Activated gamma-delta T cell treated with anti-CD3 and anti-CD28 coated beads, Interleukin-2, amount 50 U/mL, for 16 hours (primary cell): Measurements from ENCODE around the gene LIMK2.
A peak's percentile ranks its signal among the peaks of the same experiment; 100 is the strongest.
"Not testable (repeated sequence)": the region's sequence is repeated elsewhere in the genome, so short reads cannot be mapped to it uniquely, and the experiment has no call there.

Source experiments
- DNase-seq: peaks from one replicate; pipeline ENCODE4 v3.0.0-alpha.2; 2020; ENCODE audit warnings: low read depth

Gene LIMK2

DNA sequence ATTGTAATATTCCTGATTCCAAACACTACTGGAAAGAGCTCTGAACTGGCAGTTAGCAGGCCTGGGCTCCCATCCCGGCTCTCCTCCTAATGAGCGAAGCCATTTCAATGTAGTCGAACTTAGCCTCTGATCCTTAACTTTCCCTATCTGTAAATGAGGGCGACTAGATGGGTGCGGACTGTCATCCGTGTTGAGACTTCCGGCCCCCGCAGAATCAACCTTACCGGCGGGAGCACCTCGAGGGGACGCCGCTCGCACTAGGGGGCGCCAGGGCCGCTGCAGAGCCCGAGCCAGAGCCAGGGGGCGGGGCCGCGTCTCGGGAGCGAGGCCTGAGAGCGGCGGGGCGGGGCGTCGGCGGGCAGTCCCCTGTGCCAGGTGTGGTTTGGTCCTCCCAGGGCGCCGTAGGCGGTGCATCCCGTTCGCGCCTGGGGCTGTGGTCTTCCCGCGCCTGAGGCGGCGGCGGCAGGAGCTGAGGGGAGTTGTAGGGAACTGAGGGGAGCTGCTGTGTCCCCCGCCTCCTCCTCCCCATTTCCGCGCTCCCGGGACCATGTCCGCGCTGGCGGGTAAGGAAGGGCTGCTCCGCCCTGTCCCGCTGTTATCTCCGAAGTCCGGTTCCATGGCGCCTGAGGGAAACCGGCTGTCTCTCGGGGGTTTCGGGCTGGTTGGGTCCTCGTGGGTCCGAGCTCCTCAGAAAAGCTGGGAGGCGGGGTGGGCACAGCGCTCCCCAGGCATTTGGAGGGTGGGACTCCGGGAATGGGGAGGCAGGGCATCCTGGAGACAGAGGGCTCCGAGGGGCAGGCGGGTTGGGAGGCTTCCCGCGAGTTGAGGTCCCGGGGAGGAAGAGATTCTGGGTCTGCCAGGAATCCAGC lies at the start of gene LIMK2:
Gene LIMK2, plus strand, starts transcription at position 437 of the 869 bp plus-strand sequence. Its CDS starts 111 bp downstream, at position 548.
- DNase-seq: peak; percentile 95

DNA sequence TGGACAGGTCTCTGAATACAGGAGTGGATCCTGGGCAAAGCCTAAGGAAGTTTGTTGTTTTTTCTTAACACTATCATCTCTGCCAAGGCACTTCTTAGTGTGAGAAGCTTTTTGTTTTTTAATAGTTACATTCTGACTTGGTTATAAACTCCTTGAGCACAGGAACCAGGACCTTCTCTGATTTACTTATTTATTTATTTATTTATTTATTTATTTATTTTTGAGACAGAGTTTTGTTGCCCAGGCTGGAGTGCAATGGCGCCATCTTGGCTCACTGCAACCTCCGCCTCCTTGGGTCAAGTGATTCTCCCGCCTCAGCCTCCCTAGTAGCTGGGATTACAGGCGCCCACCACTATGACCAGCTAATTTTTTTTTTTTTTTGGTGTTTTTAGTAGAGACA lies 41.1 kb upstream of the LIMK2 start:
- no peak for DNase-seq

DNA sequence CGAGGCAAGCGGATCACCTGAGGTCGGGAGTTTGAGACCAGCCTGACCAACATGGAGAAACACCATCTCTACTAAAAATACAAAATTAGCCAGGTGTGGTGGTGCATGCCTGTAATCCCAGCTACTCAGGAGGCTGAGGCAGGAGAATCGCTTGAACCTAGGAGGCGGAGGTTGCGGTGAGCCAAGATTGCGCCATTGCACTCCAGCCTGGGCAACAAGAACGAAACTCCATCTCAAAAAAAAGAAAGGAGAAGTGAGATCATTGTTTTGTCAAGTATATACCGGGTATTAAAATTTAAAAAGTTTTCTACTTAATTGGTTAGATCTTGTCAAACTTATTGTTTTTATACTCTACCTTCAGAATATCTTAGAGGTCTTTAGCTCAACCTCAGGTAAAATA lies 40.4 kb upstream of the LIMK2 start:
- DNase-seq: not testable (repeated sequence)

DNA sequence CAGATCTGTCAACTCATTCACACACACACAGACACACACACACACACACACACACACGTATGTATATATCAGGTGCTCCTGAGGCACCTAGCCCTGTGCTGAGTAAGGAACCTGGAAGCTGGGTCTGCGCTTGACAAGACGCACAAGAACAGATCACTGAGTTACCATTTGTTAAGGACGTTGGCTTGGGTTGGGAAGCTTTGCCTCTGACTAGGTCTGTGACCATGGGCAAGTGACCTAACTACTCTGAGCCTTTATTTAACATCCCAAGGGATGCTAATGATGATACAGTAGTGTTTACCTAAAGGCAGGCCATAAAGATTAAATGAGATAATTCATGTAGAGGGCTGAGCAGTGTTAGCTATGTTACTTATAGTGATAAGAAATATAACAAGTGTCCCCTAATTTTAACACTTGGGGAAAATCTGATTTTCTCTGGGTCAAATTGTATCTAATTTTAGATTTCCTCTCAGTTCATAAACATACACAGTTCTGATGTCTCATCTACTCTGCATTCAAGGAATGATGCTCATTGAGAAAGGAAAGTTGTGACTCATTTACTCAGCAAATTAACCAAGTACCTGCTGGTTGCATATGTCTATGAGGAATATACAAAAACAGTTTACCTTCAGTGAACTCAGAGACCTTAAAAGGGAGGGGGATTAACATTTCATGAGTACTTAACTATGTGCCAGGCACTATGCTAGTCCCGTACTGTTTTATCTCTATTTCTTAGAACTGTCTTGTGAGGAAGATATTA lies 38.5 kb upstream of the LIMK2 start:
- DNase-seq: no peak

DNA sequence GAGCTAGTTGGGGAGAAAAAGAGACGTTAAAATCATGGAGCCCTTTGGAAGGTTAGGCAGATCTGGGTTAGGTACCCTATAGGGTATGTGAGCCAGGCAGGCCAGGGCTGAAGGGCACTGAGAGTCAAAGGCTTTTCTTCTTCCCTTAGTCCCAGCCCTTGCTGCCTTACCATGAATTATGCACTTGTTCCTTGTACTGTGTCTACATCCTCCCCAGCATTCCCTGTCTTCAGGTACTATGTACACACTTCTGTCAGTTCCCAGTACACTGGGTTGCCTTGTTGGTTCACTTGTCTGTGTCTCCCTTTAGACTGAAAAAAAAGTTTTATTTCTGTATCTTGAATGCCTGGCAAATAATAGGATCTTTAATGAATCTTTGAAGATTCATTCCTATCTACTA lies 35.2 kb upstream of the LIMK2 start:
- no peak for DNase-seq

DNA sequence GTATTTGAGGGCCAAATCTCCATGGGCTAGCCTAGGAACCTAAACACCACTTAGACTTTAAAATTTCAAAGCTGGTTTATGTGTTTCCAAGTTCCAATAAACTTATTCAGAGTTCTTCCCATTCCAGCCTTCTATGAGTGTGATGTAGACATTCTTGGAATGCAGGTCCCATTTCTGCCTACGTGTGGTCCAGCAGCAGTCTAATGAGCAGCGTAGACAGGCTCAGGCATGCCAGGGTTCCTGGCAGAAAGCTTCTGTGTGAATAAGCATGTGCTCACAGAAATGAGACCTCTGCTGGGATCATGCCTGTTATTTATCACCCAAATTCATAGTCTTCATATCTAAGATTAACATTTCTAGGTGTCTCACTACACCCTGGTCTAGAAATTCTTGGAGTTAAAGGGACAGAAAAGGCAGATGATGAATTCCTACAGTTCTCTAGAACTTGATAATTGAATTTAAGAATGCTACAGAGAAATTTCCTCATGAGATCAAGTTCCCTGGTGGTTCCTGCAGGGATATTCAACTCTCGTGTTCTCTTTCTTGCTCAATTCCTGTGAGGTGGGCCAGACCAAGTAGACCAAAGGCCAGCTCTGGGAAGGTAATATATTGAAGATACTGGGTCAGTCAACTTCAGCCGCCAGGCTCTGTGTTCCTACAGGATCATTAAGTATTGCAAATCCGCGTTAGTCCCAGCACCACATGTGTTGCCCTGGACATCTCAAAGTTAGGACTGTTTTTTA lies 34.5 kb upstream of the LIMK2 start:
- DNase-seq: no peak

DNA sequence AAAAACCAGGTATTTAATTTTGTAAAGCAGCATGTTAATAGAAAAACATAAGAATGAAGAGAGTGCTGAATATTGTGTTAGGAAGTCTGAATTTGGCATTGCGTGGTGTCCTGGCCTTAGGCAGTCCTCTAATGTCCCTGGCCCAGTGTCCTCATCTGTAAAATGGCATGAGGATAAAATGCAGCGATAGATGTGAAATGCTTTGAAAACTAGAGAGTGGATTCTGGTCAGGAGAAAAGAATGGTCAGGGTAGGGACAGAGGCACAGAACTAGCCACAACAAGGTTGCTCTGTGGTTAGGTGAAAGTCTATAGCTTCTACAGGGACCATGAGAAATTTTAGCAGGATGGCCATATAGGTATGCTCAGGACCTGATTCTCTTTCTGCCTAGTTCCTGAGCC lies 33.2 kb upstream of the LIMK2 start:
- no peak for DNase-seq

DNA sequence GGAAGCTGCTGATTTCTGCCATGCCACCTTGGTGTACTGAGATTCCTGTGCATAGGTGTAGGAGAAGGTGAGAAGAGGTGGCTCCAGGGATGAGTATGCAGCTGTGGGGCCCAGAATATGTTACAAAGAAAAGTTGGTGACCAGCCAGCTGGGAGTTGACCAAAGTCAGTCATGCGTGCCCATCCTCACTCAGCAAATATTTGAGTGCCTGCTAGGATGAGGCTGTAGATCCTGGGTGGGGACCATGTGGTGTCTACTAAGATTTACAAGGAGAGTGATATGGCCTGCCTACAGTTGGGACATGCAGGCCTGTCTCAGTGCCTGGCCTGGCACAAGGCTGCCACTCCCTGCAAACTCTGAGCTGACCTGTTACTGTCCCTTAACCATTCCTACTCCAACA lies 32.8 kb upstream of the LIMK2 start:
- DNase-seq: no peak

DNA sequence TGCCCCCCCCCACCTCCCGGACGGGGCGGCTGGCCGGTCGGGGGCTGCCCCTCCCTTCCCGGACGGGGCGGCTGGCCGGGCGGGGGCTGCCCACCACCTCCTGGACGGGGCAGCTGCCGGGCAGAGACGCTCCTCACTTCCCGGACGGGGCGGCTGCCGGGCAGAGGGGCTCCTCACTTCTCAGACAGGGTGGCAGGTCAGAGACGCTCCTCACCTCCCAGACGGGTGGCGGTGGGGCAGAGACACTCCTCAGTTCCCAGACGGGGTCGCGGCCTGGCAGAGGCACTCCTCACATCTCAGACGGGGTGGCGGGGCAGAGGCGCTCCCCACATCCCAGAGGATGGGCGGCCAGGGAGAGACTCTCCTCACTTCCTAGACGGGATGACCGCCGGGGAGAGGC lies 28.1 kb upstream of the LIMK2 start:
- DNase-seq: no peak

DNA sequence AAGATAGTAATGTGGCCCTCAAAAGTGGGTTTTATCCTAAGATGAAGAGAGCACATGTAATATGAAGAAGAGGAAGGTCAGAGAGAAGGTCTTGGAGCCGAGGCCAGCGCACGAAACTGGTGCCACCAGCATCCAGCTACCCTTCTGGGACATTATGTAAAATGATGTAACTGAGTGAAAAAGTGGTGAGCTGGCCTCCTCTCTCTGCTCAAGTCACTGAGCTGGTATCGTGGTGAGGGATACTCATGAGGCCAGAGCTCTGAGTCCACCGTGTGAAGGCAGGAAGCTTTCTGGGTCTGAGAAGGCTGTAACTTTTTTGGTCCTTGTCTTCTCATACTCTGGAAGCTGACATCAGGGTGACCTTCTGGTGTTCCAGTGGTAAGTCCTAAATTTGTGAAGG lies 27.0 kb upstream of the LIMK2 start:
- DNase-seq: no peak

DNA sequence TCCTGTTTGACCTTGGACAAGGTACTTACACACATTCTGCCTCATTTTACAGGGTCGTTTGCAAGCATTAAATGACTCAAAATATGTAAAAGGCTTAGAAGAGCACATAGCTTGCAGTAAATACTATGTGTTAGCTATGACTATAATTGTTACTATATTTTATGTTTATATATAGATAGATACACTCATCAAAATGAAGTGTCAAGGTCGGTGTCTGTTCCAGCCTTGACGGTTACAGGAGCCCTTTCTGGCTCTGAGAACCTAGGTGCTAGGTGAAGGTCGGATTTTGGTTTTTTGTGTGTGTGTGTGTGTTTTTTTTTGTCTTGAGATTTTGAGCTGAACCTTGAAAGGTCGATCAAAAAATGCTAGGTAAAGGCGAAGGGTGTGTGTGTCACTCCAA lies 24.5 kb upstream of the LIMK2 start:
- no peak for DNase-seq

DNA sequence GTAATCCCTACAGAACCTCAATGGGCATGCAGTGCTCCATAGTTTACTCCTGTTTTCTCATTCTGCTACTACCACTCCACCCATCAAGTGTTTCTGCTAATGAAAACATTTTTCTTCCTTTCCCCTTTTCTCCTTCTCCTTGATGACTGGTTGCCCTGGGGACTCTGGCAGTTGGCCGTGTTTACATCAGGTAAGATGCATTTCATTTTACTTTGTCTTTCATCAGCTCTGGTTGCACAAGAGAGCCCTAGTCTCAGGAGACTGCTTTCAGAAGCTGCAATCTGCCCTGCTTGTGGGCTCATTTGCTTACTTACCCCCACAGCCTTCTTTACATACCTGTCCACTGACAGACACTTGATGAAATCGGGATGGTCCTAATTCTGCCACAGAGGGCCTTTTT lies 19.6 kb upstream of the LIMK2 start:
- DNase-seq: no peak

DNA sequence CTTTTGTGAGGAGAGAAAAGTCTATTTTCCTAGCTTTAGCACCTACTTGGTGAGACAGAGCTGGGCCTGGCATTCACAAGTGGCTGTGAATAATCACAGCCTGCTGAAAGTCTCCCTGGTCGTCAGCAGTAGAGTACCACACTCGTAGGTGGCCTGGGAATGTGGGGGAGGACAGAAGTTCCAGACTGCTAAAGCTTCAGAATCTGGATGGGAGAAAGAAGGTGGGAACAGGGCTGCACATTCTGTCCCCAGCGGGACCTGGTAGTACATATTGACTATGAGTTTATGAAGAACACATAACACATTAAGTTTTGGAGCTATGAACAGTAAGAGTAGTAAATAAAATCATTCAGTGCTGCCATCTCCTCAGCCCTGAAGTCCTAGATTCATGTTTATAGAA lies 19.0 kb upstream of the LIMK2 start:
- DNase-seq: no peak

DNA sequence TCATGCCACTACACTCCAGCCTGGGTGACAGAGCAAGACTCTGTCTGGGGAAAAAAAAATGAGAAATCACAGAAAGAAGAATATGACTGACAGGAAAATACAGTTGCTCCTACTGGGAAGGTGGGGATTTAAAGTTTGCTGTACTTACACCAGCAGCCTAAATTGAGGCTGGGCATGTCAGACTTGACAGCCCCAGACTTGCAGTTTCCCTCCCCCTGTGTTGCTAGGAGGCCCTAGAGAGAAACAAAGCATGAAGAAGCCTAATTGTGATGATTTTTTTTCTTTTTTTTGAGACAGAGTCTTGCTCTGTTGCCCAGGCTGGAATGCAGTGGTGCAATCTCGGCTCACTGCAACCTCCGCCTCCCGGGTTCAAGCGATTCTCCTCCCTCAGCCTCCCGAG lies 17.4 kb upstream of the LIMK2 start:
- DNase-seq: not testable (repeated sequence)

DNA sequence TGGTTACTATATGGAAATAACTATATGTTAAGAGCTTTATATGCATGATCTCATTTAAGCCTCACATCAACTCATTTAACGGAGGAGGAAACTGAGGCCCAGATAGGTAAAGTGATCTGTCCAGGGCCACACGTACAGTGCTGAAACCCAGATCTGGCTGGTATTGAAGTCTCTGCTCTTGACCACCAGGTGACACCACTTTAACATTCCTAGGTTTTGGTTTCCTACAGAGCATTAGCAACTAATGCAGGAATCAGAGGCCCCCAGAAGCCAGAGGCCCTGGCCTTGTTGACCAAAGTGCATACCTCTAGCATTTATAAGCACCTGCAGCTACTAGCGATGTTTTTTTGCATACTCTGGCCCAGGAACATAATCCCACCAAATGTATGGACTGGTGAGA lies 12.9 kb upstream of the LIMK2 start:
- DNase-seq: no peak

DNA sequence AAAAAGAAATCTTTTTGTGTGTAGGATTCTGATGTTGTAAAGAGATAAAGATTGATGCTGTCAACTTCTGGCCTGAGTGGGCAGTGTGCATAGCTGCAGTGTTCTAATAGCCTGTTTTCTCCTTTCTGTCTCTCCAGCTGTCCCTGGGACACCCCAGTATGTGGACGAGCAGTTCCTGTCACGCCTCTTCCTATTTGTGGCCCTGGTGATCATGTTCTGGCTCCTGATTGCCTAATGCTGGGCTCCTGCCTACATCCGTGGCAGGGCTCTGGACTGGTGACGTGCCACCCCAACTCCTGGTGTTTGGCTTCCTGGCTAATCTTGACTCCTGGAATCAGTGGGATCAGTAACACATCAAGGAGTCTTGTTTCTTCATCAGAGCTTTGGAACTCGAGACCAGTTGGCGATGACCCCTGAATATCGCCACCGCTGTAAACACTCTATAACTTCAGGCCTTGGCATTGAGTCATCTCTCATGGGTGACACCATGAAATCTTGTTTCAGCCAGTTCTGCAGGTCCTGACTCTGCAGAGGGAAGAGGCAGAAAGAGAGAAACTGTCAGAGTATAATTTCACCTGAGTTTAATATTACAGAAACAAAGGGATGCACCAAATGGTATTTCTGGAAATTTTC lies 7.6 kb upstream of the LIMK2 start:
- DNase-seq: not testable (repeated sequence)

DNA sequence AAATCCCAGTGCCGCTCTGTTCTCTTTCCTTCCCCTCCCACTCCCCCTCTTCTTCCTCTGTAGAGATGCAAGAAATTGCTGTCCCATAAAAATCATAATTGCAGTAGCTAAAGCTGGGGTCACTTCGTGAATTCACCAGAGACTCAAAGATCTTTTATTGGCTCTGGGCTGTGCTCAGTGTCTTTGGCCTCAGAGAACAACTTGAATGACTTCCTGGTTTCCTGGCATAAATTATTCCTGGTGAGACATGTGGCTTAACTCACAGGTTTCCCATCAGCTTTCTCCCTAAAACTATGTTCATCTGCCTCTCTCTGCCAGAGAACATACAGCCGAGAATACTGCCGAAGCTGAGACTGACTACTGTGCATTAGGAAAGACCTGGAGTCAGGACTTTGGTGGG lies 7.0 kb upstream of the LIMK2 start:
- not testable (repeated sequence) for DNase-seq

DNA sequence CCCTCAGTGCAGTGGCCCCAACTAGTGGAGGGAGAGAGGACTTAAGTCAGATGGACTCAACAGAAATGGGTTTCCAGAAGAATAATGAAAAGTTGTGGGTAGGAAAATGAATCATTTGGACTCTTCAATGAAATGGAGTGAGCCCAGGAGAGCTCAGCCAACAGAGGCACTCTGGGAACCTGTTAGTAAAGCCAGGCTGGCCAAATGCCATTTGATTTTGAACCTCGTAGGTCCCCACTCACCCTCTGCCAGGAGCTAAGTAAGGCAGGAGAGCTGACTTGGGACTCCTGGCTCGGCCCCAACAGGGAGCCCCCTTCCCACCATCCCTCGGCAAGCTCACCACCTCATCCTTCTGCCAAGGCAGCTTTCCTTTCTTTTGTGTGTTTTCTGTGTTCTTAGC lies 5.6 kb upstream of the LIMK2 start:
- not testable (repeated sequence) for DNase-seq

DNA sequence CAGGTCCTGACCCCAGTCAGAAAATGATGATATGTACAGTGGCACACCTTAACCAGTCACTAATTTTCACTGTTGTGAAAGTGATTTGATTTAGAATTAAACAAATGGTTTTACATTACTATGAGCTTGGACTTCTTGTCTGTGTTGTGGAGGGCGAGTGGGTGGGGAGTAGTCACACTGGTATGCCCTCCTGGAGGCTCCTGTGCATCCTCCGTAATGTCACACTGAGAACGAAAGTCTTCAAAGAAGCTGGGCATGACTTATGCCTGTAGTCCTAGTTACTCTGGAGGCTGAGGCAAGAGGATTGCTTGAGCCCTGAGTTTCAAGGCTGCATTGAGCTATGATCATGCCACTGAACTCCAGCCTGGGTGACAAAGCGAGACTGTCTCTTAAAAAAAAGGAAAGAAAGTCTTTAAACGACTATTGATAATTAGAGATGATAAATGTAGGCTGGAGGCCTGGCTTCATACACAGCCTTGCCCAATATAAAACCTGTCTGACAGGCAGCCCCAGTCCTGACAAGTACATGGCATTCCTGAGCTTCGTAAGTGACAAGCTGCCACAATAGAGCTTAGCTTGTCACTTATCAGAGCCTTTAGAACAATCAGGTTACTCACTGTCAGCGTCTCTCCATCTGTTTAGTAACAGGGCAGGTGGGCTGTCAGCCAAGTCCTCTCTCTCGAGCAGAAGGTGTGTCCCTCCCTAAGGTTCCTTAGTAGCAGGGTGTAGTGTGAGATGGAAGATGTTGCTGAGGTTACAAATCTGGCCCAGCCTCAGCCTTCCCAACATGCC lies 5.0 kb upstream of the LIMK2 start:
- DNase-seq: no peak

DNA sequence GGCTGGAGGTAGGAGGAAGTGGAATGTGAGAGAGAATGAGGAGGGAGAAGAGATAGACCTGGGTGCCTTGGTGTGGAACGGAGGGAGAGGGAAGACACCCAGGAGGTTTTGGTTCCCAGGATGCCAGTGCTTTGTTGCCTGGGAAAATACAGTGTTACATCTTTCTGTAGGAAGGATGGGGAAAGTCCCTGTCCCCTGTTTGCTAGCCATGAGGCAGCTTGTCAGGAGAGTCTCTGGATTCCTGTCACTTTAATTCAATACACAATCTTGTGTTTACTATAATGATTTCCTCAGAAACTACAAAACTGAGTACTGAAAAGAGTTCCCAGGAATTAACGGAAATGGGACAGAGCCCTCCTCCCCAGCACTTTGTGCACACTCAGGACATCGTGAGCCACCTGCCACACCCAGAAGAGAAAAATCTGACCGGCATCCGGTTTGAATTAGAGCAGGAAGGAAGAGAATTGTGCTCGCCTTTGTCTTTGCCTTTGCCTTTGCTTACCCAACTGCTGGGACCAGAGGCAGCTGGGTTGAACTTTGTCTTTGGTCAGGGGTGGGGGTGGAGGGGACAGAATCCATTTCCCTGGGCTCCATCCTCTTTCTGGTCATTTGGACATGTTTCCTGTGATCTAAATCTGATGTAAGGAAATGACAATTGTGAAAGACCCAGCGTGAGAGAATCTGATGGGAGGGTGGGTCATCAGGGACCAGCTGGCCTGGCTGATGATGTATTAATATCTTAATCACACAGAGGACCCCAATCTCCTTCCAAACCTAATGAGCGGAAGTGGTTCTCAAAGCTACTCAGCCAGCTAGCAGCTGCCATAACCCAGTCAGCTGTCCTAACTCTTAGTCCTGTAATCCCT lies 1.3 kb upstream of the LIMK2 start:
- no peak for DNase-seq
